OCI-LY3 (cell line): Measurements from ENCODE around the gene ELMO1.

Experiments used
- H2AFZ ChIP-seq: fragments of 200-600, 300-600 bp; shearing (Covaris generic); 2 replicates; pipeline ENCODE4 v1.6.0; 2014; ENCODE audit warnings: antibody characterized with exemption, low read depth, low read length
- H3K27ac ChIP-seq: fragments of 200-600, 300-600 bp; sonication (generic); 2 replicates; pipeline ENCODE4 v1.5.1; 2014; ENCODE audit warnings: mild to moderate bottlenecking, low read length, moderate library complexity, mixed read lengths
- H3K27me3 ChIP-seq: fragments of 200-600, 300-600 bp; sonication (generic); 2 replicates; pipeline ENCODE4 v1.6.1; 2014; ENCODE audit warnings: low read depth, low read length, mixed read lengths
- H3K36me3 ChIP-seq: fragments of 200-600, 300-600 bp; sonication (generic); replicated peaks from 2 replicates; pipeline ENCODE3; 2014; ENCODE audit warnings: low read depth, low read length, mixed read lengths
- H3K4me1 ChIP-seq: fragments of 300-600, 200-600 bp; sonication (generic); 2 replicates; pipeline ENCODE4 v1.6.1; 2014; ENCODE audit warnings: low read length, mixed read lengths
- H3K4me2 ChIP-seq: fragments of 200-600, 300-600 bp; sonication (generic); 2 replicates; pipeline ENCODE4 v1.6.1; 2014; ENCODE audit warnings: low read length, mixed read lengths
- H3K4me3 ChIP-seq: fragments of 300-600, 200-600 bp; sonication (generic); 2 replicates; pipeline ENCODE4 v1.5.1; 2014; ENCODE audit warnings: antibody characterized with exemption, mild to moderate bottlenecking, low read length, moderate library complexity
- H3K79me2 ChIP-seq: fragments of 300-600, 200-600 bp; shearing (Covaris generic); 2 replicates; pipeline ENCODE4 v1.6.1; 2014; ENCODE audit warnings: mild to moderate bottlenecking, low read length, mixed read lengths
- H3K9ac ChIP-seq: fragments of 300-600, 200-600 bp; shearing (Covaris generic); 2 replicates; pipeline ENCODE4 v1.6.0; 2014; ENCODE audit warnings: mild to moderate bottlenecking, low read length, moderate library complexity
- H3K9me3 ChIP-seq: fragments of 200-600, 300-600 bp; shearing (Covaris generic); 2 replicates; pipeline ENCODE4 v1.6.1; 2014; ENCODE audit warnings: low read length, mixed read lengths; ENCODE audit not compliant: insufficient read depth
- H4K20me1 ChIP-seq: fragments of 200-600, 300-600 bp; sonication (generic); 2 replicates; pipeline ENCODE4 v1.6.1; 2016; ENCODE audit warnings: low read length, mixed read lengths; ENCODE audit not compliant: insufficient read depth
- EZH2phosphoT487 ChIP-seq: fragments of 200-600 bp; shearing (Covaris generic); IDR thresholded peaks from 2 replicates; pipeline ENCODE4 v1.6.1; 2018; ENCODE audit warnings: antibody characterized with exemption, mixed run types, low read depth
- TF ChIP-seq, protein P1 (sequence below): fragments of 200-600, 300-600 bp; sonication (generic); IDR thresholded peaks from 2 replicates; pipeline ENCODE4 v1.5.1; 2014; ENCODE audit warnings: antibody characterized with exemption, low read length, low read depth

Gene ELMO1

DNA sequence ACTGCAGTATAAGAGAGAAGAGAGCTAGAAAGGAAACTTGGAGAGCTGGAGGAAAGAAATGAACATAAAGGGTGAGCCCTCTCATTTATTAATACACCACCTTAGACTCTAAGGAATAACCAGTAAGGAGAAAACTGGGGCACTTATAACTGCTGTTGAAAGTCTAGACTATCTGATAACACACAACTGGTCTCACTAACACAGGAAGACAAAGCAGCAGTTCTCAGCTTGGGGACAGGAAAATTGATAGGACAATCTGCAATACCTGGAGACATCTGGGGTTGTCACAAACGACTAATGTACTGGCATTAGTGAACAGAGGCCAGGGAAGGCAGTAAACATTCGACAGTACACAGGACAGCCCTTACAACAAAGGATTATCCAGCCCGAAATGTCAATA lies 6.8 kb downstream of the ELMO1 start:
- H3K36me3 ChIP-seq: no peaks in the 10 kb centered on the region
- no peaks in the 10 kb centered on the region for H3K4me1 ChIP-seq
- H3K79me2 ChIP-seq: no peaks in the 10 kb centered on the region; the same call in 1 of the 2 replicates
- 0 out of 2 replicates have a peak, but pooled peaks cover 3% of the 10 kb centered on the region for H4K20me1 ChIP-seq
- H3K4me3 ChIP-seq: no peak overlapping the region
- no peaks in the 10 kb centered on the region for H3K9me3 ChIP-seq
- no peak overlapping the region for H3K27ac ChIP-seq
- no peaks in the 10 kb centered on the region for H3K27me3 ChIP-seq
- TF ChIP-seq, protein P1, sequence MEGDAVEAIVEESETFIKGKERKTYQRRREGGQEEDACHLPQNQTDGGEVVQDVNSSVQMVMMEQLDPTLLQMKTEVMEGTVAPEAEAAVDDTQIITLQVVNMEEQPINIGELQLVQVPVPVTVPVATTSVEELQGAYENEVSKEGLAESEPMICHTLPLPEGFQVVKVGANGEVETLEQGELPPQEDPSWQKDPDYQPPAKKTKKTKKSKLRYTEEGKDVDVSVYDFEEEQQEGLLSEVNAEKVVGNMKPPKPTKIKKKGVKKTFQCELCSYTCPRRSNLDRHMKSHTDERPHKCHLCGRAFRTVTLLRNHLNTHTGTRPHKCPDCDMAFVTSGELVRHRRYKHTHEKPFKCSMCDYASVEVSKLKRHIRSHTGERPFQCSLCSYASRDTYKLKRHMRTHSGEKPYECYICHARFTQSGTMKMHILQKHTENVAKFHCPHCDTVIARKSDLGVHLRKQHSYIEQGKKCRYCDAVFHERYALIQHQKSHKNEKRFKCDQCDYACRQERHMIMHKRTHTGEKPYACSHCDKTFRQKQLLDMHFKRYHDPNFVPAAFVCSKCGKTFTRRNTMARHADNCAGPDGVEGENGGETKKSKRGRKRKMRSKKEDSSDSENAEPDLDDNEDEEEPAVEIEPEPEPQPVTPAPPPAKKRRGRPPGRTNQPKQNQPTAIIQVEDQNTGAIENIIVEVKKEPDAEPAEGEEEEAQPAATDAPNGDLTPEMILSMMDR: no peak
- TF ChIP-seq EZH2phosphoT487: no peak
- no peak overlapping the region for H3K9ac ChIP-seq
- no peak overlapping the region for H2AFZ ChIP-seq
- H3K4me2 ChIP-seq: no peak overlapping the region

DNA sequence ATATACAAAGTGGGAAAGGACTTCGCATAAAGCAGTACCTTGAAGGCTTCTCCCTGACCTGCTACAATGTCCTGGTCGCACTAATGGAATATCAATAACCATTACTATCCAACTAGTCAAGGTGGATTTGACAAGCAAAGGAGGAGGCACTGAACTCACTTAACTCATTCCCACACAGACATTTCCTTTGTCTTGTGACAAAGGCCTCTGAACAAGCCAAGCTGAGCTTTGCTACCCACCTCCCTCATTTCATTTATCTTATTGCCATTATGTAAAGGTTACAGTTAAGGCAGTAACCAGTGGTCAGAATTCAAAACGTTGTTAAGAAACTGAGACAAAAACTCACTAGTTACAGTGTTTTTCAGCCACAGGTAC lies 7.3 kb downstream of the ELMO1 start:
- H2AFZ ChIP-seq: no peak overlapping the region
- no peak overlapping the region for H3K4me2 ChIP-seq
- no peaks in the 10 kb centered on the region; the same call in 1 of the 2 replicates for H3K79me2 ChIP-seq
- H3K4me1 ChIP-seq: no peaks in the 10 kb centered on the region
- H3K27me3 ChIP-seq: no peaks in the 10 kb centered on the region
- no peaks in the 10 kb centered on the region for H3K9me3 ChIP-seq
- no peak overlapping the region for H3K9ac ChIP-seq
- no peaks in the 10 kb centered on the region for H3K36me3 ChIP-seq
- no peak for TF ChIP-seq EZH2phosphoT487
- TF ChIP-seq, protein P1: no peak
- no peak overlapping the region for H3K27ac ChIP-seq
- H3K4me3 ChIP-seq: no peak overlapping the region
- 0 out of 2 replicates have a peak, but pooled peaks cover 3% of the 10 kb centered on the region for H4K20me1 ChIP-seq

DNA sequence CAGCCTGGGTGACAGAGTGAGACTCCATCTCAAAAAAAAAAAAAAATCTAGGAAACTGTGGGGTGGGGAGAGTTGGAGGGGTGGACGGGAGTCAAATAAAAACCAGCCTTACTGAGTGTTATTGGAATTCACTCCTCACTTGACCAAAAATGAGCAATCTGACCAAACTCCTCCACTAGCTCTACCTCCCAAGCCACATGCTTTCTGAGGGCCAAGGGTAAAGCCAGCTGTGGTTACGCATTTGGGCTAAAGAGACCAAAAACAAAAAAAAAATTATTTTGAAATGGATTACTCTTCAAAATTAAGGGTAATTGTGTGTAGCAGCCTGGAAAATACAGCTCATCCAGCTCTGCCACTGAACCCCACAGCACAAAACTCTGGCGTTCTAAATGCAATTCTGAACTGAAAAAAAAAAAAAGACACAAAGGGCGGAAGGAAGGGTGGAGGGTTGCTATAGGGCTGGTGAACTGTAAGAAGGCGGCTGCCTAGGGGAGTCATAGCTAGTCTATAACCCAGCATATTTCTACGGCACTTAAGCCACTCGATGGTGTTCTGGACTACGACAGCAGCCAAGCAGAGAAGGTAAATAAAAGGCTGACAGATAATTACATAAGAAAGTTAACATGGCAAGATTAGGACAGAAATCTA lies 7.8 kb downstream of the ELMO1 start:
- no peak overlapping the region for H3K27ac ChIP-seq
- H3K4me1 ChIP-seq: no peaks in the 10 kb centered on the region
- H3K9ac ChIP-seq: no peak overlapping the region
- no peak overlapping the region for H2AFZ ChIP-seq
- 0 out of 2 replicates have a peak, but pooled peaks cover 3% of the 10 kb centered on the region for H4K20me1 ChIP-seq
- H3K27me3 ChIP-seq: no peaks in the 10 kb centered on the region
- H3K79me2 ChIP-seq: no peaks in the 10 kb centered on the region; the same call in 1 of the 2 replicates
- no peak for TF ChIP-seq EZH2phosphoT487
- TF ChIP-seq, protein P1: no peak
- no peaks in the 10 kb centered on the region for H3K36me3 ChIP-seq
- no peak overlapping the region for H3K4me2 ChIP-seq
- no peaks in the 10 kb centered on the region for H3K9me3 ChIP-seq
- no peak overlapping the region for H3K4me3 ChIP-seq

DNA sequence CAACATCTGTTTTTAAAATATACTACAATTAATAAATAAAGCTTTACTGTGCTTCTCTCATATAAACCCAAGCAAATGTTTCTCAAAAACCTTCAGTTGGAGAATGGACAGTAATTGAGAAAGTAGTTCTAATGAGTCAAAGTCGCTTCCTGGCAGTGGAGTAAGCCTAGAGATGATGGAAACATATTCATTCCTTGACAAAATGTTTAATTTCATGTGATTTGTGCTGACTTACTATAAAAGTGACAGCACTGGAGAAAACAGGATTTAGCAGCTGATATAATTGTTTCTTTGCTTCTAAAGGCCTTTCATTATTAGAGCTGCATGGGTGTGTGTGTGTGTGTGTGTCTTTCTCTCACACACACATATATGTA lies 9.0 kb downstream of the ELMO1 start:
- no peak overlapping the region for H3K27ac ChIP-seq
- no peak overlapping the region for H3K9ac ChIP-seq
- no peaks in the 10 kb centered on the region for H3K27me3 ChIP-seq
- peaks cover 3% of the 10 kb centered on the region; the same call in 1 of the 2 replicates for H4K20me1 ChIP-seq
- no peaks in the 10 kb centered on the region for H3K4me1 ChIP-seq
- H3K4me2 ChIP-seq: no peak overlapping the region
- no peaks in the 10 kb centered on the region; the same call in 1 of the 2 replicates for H3K79me2 ChIP-seq
- no peak for TF ChIP-seq EZH2phosphoT487
- TF ChIP-seq, protein P1: no peak
- no peak overlapping the region for H3K4me3 ChIP-seq
- no peaks in the 10 kb centered on the region for H3K36me3 ChIP-seq
- no peaks in the 10 kb centered on the region for H3K9me3 ChIP-seq
- H2AFZ ChIP-seq: no peak overlapping the region
